ENCODE measurements around the gene CDK18.

Gene CDK18

GRCh38 chr1:205508227-205508714 lies 3.8 kb downstream of the CDK18 start:
- no peaks in the 10 kb centered on the region for H3K36me3 ChIP-seq (ENCODE audit: control insufficient read depth, low read depth, low read length)
- H3K27ac ChIP-seq (ENCODE audit: low read length): no peak overlapping the region
- no peaks in the 10 kb centered on the region for H3K9me3 ChIP-seq (ENCODE audit: control insufficient read depth, low read depth, low read length)
- H3K27me3 ChIP-seq (ENCODE audit: control insufficient read depth, insufficient read depth, low read length): no peaks in the 10 kb centered on the region
- H3K4me3 ChIP-seq (ENCODE audit: low read length): no peak overlapping the region
- H3K9ac ChIP-seq (ENCODE audit: low read length): no peak overlapping the region
- H3K4me1 ChIP-seq (ENCODE audit: control insufficient read depth, low read depth, low read length): peaks cover 2% of the 10 kb centered on the region

- H3K4me1 ChIP-seq (ENCODE audit: control insufficient read depth, low read depth, low read length): peaks cover 1% of the 10 kb centered on the region
- no peaks in the 10 kb centered on the region for H3K9me3 ChIP-seq (ENCODE audit: control insufficient read depth, low read depth, low read length)
- H3K36me3 ChIP-seq (ENCODE audit: control insufficient read depth, low read depth, low read length): no peaks in the 10 kb centered on the region
- no peaks in the 10 kb centered on the region for H3K27me3 ChIP-seq (ENCODE audit: control insufficient read depth, insufficient read depth, low read length)
- H3K9ac ChIP-seq (ENCODE audit: low read length): no peak overlapping the region
- H3K4me3 ChIP-seq (ENCODE audit: low read length): no peak overlapping the region
- no peak overlapping the region for H3K27ac ChIP-seq (ENCODE audit: low read length)
Measured at GRCh38 chr1:205510308-205510950, 6.0 kb downstream of the CDK18 start.

GRCh38 chr1:205510951-205511330 lies 6.5 kb downstream of the CDK18 start:
- peaks cover 6% of the 10 kb centered on the region for H3K4me1 ChIP-seq (ENCODE audit: control insufficient read depth, low read depth, low read length)
- no peak overlapping the region for H3K27ac ChIP-seq (ENCODE audit: low read length)
- no peaks in the 10 kb centered on the region for H3K36me3 ChIP-seq (ENCODE audit: control insufficient read depth, low read depth, low read length)
- H3K9me3 ChIP-seq (ENCODE audit: control insufficient read depth, low read depth, low read length): no peaks in the 10 kb centered on the region
- no peaks in the 10 kb centered on the region for H3K27me3 ChIP-seq (ENCODE audit: control insufficient read depth, insufficient read depth, low read length)
- no peak overlapping the region for H3K4me3 ChIP-seq (ENCODE audit: low read length)
- H3K9ac ChIP-seq (ENCODE audit: low read length): no peak overlapping the region

GRCh38 chr1:205512059-205513045 lies 7.9 kb downstream of the CDK18 start:
- H3K9ac ChIP-seq (ENCODE audit: low read length): no peak overlapping the region
- no peaks in the 10 kb centered on the region for H3K27me3 ChIP-seq (ENCODE audit: control insufficient read depth, insufficient read depth, low read length)
- H3K36me3 ChIP-seq (ENCODE audit: control insufficient read depth, low read depth, low read length): no peaks in the 10 kb centered on the region
- no peak overlapping the region for H3K4me3 ChIP-seq (ENCODE audit: low read length)
- H3K4me1 ChIP-seq (ENCODE audit: control insufficient read depth, low read depth, low read length): peaks cover 7% of the 10 kb centered on the region
- no peaks in the 10 kb centered on the region for H3K9me3 ChIP-seq (ENCODE audit: control insufficient read depth, low read depth, low read length)
- H3K27ac ChIP-seq (ENCODE audit: low read length): no peak overlapping the region

GRCh38 chr1:205513774-205514173 lies 9.3 kb downstream of the CDK18 start:
- no peak overlapping the region for H3K4me3 ChIP-seq (ENCODE audit: low read length)
- H3K9me3 ChIP-seq (ENCODE audit: control insufficient read depth, low read depth, low read length): no peaks in the 10 kb centered on the region
- H3K9ac ChIP-seq (ENCODE audit: low read length): no peak overlapping the region
- H3K36me3 ChIP-seq (ENCODE audit: control insufficient read depth, low read depth, low read length): no peaks in the 10 kb centered on the region
- H3K27ac ChIP-seq (ENCODE audit: low read length): no peak overlapping the region
- no peaks in the 10 kb centered on the region for H3K27me3 ChIP-seq (ENCODE audit: control insufficient read depth, insufficient read depth, low read length)
- peaks cover 13% of the 10 kb centered on the region for H3K4me1 ChIP-seq (ENCODE audit: control insufficient read depth, low read depth, low read length)

- Histone ChIP-seq H3K36me3 (ENCODE audit: control insufficient read depth, low read depth, low read length) (no peaks in the 10 kb centered on the region), H3K27me3 (ENCODE audit: control insufficient read depth, insufficient read depth, low read length) (no peaks in the 10 kb centered on the region), H3K9me3 (ENCODE audit: control insufficient read depth, low read depth, low read length) (no peaks in the 10 kb centered on the region), H3K4me3 (ENCODE audit: low read length) (no peak overlapping the region), H3K9ac (ENCODE audit: low read length) (no peak overlapping the region), H3K27ac (ENCODE audit: low read length) (no peak overlapping the region), H3K4me1 (ENCODE audit: control insufficient read depth, low read depth, low read length) (peaks cover 20% of the 10 kb centered on the region)
Measured at GRCh38 chr1:205514211-205515142, 10.0 kb downstream of the CDK18 start.

GRCh38 chr1:205515781-205516253 lies 11.3 kb downstream of the CDK18 start:
- Histone ChIP-seq H3K36me3 (ENCODE audit: control insufficient read depth, low read depth, low read length) (no peaks in the 10 kb centered on the region), H3K4me1 (ENCODE audit: control insufficient read depth, low read depth, low read length) (peaks cover 25% of the 10 kb centered on the region), H3K9me3 (ENCODE audit: control insufficient read depth, low read depth, low read length) (no peaks in the 10 kb centered on the region), H3K4me3 (ENCODE audit: low read length) (no peak overlapping the region), H3K27ac (ENCODE audit: low read length) (no peak overlapping the region), H3K9ac (ENCODE audit: low read length) (no peak overlapping the region), H3K27me3 (ENCODE audit: control insufficient read depth, insufficient read depth, low read length) (no peaks in the 10 kb centered on the region)

GRCh38 chr1:205516362-205516761 lies 11.9 kb downstream of the CDK18 start:
- no peak overlapping the region for H3K27ac ChIP-seq (ENCODE audit: low read length)
- H3K27me3 ChIP-seq (ENCODE audit: control insufficient read depth, insufficient read depth, low read length): no peaks in the 10 kb centered on the region

GRCh38 chr1:205517288-205517687 lies 12.8 kb downstream of the CDK18 start:
- Histone ChIP-seq H3K27ac (ENCODE audit: low read length) (no peak overlapping the region), H3K4me1 (ENCODE audit: control insufficient read depth, low read depth, low read length) (peaks cover 25% of the 10 kb centered on the region), H3K36me3 (ENCODE audit: control insufficient read depth, low read depth, low read length) (no peaks in the 10 kb centered on the region), H3K27me3 (ENCODE audit: control insufficient read depth, insufficient read depth, low read length) (no peaks in the 10 kb centered on the region), H3K4me3 (ENCODE audit: low read length) (no peak overlapping the region), H3K9me3 (ENCODE audit: control insufficient read depth, low read depth, low read length) (no peaks in the 10 kb centered on the region), H3K9ac (ENCODE audit: low read length) (no peak overlapping the region)

More at GRCh38 chr1:205516362-205516761, 11.9 kb downstream of the CDK18 start:
- no peak overlapping the region for H3K9ac ChIP-seq (ENCODE audit: low read length)
- no peaks in the 10 kb centered on the region for H3K36me3 ChIP-seq (ENCODE audit: control insufficient read depth, low read depth, low read length)
- H3K4me3 ChIP-seq (ENCODE audit: low read length): no peak overlapping the region
- H3K4me1 ChIP-seq (ENCODE audit: control insufficient read depth, low read depth, low read length): peaks cover 25% of the 10 kb centered on the region
- no peaks in the 10 kb centered on the region for H3K9me3 ChIP-seq (ENCODE audit: control insufficient read depth, low read depth, low read length)

GRCh38 chr1:205517763-205518162 lies 13.3 kb downstream of the CDK18 start:
- H3K36me3 ChIP-seq (ENCODE audit: control insufficient read depth, low read depth, low read length): no peaks in the 10 kb centered on the region
- no peak overlapping the region for H3K27ac ChIP-seq (ENCODE audit: low read length)
- H3K4me3 ChIP-seq (ENCODE audit: low read length): no peak overlapping the region
- H3K9me3 ChIP-seq (ENCODE audit: control insufficient read depth, low read depth, low read length): no peaks in the 10 kb centered on the region
- H3K9ac ChIP-seq (ENCODE audit: low read length): no peak overlapping the region
- no peaks in the 10 kb centered on the region for H3K27me3 ChIP-seq (ENCODE audit: control insufficient read depth, insufficient read depth, low read length)
- H3K4me1 ChIP-seq (ENCODE audit: control insufficient read depth, low read depth, low read length): peaks cover 25% of the 10 kb centered on the region
